ENCODE data around the gene ITGA3.

Gene ITGA3

GRCh38 chr17:50105811-50106210 lies 49.9 kb downstream of the ITGA3 start:
- no peak for TF ChIP-seq CTCF (IDR thresholded peaks at IDR 0.05; ENCODE audit: low read depth, low read length)
- Histone ChIP-seq H3K4me3 (ENCODE audit: low read depth, low read length) (no peak overlapping the region), H3K9me3 (ENCODE audit: severe bottlenecking) (no peaks in the 10 kb centered on the region), H3K27me3 (ENCODE audit: insufficient read depth, low read depth, severe bottlenecking) (no peaks in the 10 kb centered on the region), H3K36me3 (peaks cover 10% of the 10 kb centered on the region), H3K27ac (no peak overlapping the region)
- no peak for DNase-seq

DNA sequence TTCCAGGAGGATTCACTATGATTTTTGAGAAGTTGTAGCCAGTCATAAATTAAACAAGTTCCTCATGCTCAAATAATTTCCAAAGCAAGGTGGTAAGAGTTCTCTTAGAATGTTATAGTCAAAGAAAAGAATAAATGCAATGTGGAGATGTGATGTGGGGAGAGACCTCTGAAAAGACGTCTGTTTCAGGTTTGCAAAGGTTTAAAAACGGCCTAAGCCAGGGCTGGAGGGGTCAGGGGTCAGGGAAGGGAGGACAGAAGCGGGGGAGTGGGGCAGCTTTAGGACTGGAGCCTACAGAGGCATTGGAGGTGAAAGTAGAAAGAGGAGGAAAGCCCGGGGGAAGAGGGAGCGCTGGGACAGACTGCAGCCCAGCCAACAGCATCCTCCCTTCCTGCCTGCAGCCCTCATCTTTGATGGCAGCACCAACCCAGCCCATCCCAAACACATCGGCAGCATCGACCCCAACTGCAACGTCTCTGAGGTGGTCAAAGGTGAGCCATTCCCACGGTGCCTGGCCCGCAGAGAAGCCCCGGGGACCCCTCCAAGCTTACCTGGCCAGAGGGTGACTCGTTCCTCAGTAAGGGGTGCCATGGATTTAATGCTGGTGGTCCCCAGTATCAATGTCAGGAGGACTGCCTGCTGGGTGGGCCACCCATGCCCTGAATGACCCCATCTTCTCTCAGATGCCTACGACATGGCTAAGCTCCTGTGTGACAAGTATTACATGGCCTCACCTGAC lies 50.7 kb downstream of the ITGA3 start:
- H3K9me3 ChIP-seq (ENCODE audit: severe bottlenecking) = no peaks in the 10 kb centered on the region
- H3K36me3 ChIP-seq = peaks cover 10% of the 10 kb centered on the region
- no peak for TF ChIP-seq CTCF (IDR thresholded peaks at IDR 0.05; ENCODE audit: low read depth, low read length)
- H3K27ac ChIP-seq = no peak overlapping the region
- no peak for DNase-seq
- H3K27me3 ChIP-seq (ENCODE audit: insufficient read depth, low read depth, severe bottlenecking) = no peaks in the 10 kb centered on the region
- H3K4me3 ChIP-seq (ENCODE audit: low read depth, low read length) = no peak overlapping the region

- Histone ChIP-seq H3K9me3 (ENCODE audit: severe bottlenecking) (no peaks in the 10 kb centered on the region), H3K27me3 (ENCODE audit: insufficient read depth, low read depth, severe bottlenecking) (no peaks in the 10 kb centered on the region), H3K27ac (no peak overlapping the region), H3K36me3 (peaks cover 14% of the 10 kb centered on the region), H3K4me3 (ENCODE audit: low read depth, low read length) (no peak overlapping the region)
- no peak for TF ChIP-seq CTCF (IDR thresholded peaks at IDR 0.05; ENCODE audit: low read depth, low read length)
- DNase-seq = no peak
Measured at GRCh38 chr17:50107790-50108414, 52.0 kb downstream of the ITGA3 start.

DNA sequence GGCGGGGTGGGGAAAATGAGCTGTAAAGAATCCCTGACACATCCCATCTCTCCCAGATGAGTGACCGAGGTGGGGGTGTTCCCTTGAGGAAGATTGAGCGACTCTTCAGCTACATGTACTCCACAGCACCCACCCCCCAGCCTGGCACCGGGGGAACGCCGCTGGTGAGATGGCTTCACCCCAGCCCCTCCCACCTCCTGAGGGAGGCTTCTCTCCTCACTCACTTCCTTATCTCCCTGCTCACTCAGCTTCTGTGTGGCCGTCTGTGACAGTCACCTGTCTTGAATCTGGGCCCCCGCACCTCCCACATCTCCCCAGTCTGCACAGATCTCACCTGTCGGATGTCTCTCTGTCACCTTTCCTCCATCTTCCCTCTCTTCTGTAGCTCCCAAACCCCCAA lies 52.6 kb downstream of the ITGA3 start:
- H3K27ac ChIP-seq = no peak overlapping the region
- DNase-seq = no peak
- H3K4me3 ChIP-seq (ENCODE audit: low read depth, low read length) = no peak overlapping the region
- H3K36me3 ChIP-seq = peaks cover 21% of the 10 kb centered on the region
- no peak for TF ChIP-seq CTCF (IDR thresholded peaks at IDR 0.05; ENCODE audit: low read depth, low read length)
- H3K9me3 ChIP-seq (ENCODE audit: severe bottlenecking) = no peaks in the 10 kb centered on the region
- H3K27me3 ChIP-seq (ENCODE audit: insufficient read depth, low read depth, severe bottlenecking) = no peaks in the 10 kb centered on the region

DNA sequence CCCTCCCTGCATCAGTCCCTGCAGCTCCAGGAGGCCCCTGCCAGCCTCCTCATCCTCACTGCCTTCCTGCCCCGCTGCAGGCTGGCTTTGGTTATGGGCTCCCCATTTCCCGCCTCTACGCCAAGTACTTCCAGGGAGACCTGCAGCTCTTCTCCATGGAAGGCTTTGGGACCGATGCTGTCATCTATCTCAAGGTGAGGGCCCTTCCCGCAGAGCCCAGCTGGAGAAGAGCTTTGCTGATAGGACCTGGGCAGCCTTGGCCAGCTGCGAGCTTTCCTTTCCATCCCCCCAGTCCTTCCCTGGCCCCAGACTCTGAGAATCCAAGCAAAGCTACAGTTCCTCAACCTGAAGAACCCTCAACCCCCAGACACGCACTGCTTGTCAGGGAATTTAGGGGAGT lies 53.3 kb downstream of the ITGA3 start:
- Histone ChIP-seq H3K27ac (no peak overlapping the region), H3K4me3 (ENCODE audit: low read depth, low read length) (no peak overlapping the region), H3K36me3 (peaks cover 25% of the 10 kb centered on the region), H3K27me3 (ENCODE audit: insufficient read depth, low read depth, severe bottlenecking) (no peaks in the 10 kb centered on the region), H3K9me3 (ENCODE audit: severe bottlenecking) (no peaks in the 10 kb centered on the region)
- DNase-seq = no peak
- no peak for TF ChIP-seq CTCF (IDR thresholded peaks at IDR 0.05; ENCODE audit: low read depth, low read length)

Measured in WERI-Rb-1 (cell line).